GM12891 (cell line): ENCODE measurements around the gene KRT2.

Source experiments
- POLR2A ChIP-seq: IDR thresholded peaks from 2 replicates; pipeline ENCODE4 v1.6.1; 2011; ENCODE audit warnings: low read depth, low read length, control low read depth
- POLR2AphosphoS5 ChIP-seq: IDR thresholded peaks from 2 replicates; pipeline ENCODE4 v1.6.1; 2011; ENCODE audit warnings: low read depth, low read length, control low read depth
- POU2F2 ChIP-seq: IDR thresholded peaks from 2 replicates; pipeline ENCODE4 v1.6.1; 2011; ENCODE audit warnings: low read depth, mild to moderate bottlenecking, control low read depth, low read length, moderate library complexity
- TAF1 ChIP-seq: IDR thresholded peaks from 2 replicates; pipeline ENCODE4 v1.6.1; 2011; ENCODE audit warnings: low read depth, low read length, control low read depth

DNA sequence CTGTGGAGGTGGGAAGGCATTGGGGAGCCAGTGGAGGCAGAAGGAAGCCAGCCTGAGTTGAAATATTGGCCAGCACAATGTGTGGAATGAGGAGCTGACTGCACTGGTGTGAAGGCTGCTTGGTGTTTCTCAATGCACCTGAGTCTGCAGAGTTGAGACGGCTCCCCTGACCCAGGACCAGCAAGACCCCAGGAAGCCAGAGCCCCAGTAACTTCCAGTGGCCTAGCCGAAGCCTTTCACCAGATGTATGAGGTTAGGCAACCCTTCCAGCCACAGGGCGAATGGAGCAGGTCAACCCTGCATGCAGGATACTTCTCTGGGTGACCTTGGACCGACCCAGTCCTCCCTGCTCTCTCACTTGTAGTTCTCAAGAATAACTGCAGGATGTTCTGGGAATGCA lies 20.7 kb downstream of the KRT2 start:
- no peak for TF ChIP-seq POLR2A
- no peak for TF ChIP-seq POU2F2
- no peak for TF ChIP-seq POLR2AphosphoS5
- no peak for TF ChIP-seq TAF1
